DMS153 treated with DMSO at 0.1 percent for 48 hours (cell line): ENCODE measurements around the gene PTPRT.

Source experiments
- DNase-seq: peaks from one replicate; lab custom pipeline; 2025; ENCODE audit not compliant: unreplicated experiment; lab: John Stamatoyannopoulos, UW

PTPRT gene

DNA sequence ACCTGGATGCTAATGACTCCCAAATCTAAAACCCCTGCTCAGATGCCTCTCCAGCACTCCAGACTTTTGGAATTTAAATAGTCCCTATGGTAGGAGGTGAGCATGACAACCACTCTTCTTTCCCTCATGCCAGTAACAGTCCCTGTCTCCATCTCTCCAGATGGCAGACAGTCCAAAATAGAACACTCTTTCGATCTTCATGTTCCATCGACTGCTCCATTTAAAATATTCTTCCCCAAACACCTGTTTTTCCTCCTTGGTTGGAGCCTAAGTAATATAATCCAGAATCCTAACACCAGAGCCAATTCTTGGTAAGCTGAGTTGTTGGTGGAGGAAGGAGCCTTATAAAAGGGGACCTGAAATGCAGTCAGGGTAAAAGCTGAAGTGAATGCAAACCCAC, 848.1 kb downstream of the PTPRT start:
- DNase-seq = no peak

DNA sequence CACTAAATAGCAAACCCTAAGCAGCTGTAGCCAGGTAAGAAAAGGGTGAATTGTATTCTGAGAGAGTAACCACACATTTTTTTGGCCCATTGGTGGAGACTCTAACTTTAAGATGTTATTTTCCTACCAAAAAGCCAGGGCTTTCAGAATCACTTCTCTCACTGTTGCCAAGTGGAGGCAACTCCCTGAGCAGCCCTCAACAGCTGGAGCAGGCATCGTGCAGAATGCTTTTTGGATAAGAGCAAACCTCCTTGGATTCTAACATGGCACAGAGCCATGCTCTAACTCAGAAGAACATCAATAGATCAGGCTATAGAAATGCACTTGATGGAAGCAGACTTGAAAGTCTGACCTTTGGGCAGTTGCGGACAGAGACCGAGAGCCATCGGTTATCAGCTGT, 849.3 kb downstream of the PTPRT start:
- DNase-seq = no peak

DNA sequence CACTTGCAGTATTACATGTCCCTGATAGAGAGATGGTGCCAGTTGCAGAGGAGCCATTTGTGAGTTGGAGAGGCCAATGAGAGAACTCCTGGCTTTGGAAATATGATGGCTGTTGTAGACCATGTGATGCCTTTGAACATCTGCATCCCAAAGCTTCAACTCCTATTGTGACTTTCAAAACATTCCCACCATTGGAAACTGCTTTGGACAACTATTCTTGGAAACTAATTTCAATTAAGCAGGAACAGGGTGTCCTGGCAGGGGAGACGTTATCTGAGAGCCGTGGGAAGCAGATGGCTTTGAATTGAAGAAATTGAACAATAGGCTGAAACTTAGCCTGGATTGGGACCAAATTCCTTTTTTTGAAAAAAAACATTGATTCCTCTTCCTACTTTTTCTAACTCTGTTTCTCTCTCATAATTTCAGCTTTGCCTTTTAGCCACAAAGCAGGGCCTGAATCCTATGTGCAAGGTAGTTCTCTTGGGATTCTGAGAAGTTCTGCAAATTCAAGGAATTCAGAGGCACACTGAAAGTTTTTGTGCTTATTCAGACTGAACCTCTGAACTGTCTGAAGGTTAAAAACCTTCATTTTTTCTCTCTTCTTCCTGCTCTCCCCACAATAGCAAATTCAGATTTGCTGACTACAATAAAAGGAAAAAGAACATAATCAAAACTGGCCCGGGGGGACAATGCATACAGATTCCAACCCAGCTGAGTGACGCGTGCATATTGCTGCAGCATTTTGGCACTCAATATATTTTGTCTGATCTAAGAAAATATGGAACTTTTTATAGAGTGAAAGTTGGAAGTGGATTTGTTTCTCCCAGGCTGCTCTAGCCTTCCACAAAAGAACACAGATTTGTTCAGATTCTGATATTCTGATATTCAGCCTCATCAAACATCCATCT, 851.2 kb downstream of the PTPRT start:
- no peak for DNase-seq

DNA sequence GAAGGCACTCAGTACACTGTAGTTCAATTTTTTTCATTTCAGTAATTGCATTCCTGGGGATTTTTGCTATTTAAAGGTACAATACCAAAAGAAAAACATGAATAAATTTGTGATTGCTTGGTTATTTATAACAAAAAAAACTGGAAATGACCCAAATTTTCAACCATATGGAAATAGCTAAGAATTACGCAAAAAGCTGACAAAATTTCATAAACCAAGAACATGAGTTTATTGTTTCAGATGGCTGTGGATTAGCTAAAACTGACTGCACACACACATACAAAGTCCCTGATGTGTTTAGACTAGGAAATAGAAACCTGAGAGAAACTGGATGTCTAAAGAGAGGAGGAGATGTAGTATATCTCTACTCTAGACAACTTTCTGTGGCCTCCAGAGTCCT, 853.1 kb downstream of the PTPRT start:
- DNase-seq = no peak

- no peak for DNase-seq
Measured at GRCh38 chr20:42319252-42320013, 870.3 kb downstream of the PTPRT start.

GRCh38 chr20:42313704-42314103, 876.0 kb downstream of the PTPRT start:
- DNase-seq = no peak

- no peak for DNase-seq
Measured at GRCh38 chr20:42309050-42309449, 880.7 kb downstream of the PTPRT start.

GRCh38 chr20:42308171-42308570, 881.5 kb downstream of the PTPRT start:
- DNase-seq = no peak

- no peak for DNase-seq
Measured at GRCh38 chr20:42295592-42295991, 894.1 kb downstream of the PTPRT start.

DNA sequence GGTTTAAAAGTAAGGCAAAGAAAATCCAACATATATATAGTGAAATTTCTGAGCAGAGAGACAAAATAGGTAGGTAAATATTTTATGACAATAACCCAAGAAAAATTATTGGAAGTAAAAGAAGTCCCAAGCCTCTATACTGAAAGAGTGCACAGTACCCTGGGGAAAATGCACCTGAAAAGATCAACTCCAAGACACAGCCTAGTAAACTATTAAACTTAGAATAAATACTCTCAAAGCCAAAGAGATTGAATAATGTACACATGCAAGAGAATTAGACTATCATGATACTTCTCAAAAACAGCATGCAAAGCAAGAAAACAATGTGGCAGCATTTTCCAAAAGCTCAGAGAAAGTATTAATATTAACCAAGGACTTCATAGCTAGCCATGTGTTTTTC, 894.7 kb downstream of the PTPRT start:
- no peak for DNase-seq

DNA sequence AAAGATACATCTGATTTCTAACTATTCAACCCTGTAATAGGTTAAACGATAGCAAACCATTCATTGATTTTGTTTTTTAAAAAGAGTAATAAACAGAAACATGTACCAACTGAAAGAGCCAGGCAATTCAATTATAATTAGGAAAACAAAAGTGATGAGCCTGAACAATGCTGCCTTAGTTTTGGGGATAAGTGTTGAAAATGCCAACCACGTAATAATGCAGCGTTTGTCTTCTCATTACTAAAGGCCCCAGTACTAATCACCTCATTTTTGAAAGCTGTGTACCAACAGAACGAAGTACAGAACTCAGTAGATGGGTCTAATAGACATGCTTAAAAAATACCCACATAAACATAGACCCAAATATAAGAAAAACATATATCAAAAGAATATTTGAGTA, 907.9 kb downstream of the PTPRT start:
- no peak for DNase-seq

DNA sequence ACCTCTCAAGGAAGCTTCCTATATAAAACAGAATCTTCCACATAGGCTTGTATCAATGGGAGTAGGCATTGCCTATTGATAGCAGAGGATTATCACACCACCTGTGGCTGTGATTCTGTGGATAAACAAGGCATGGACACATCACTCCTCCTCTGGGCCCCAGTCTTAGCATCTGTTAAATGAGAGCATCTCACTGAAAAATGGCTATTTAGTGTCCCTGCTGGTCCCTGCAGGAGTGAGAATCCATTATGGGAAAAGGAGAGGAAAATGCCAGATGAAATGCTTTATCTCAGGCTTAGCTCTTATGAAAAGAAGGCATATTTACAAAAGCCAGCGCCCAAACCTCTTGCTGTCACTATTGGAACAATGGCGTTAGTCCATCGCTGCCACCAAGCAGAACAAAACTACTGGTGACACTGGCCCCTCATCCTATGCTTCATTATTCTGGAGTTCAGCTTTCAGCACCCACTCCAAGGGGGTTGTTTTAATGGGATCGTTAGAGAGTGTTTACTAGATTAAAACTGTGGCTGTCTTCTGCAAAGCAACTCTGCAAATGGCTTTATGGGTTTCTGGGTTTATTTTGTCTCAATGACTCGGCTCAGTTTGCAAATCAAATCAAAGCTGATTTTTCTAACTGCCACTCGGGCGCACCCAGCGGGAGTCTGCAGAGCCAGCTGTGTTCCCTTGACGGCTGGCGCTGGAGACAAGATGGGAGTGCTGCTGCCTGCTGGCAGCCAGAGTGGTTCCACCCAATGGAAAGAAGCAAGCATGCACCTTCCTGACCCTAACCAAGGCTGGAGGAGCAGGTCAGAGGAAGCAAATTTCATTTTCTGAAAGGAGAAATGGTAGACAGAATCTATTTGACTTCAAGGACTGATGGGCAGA, 912.7 kb downstream of the PTPRT start:
- peak; percentile 63 for DNase-seq

DNA sequence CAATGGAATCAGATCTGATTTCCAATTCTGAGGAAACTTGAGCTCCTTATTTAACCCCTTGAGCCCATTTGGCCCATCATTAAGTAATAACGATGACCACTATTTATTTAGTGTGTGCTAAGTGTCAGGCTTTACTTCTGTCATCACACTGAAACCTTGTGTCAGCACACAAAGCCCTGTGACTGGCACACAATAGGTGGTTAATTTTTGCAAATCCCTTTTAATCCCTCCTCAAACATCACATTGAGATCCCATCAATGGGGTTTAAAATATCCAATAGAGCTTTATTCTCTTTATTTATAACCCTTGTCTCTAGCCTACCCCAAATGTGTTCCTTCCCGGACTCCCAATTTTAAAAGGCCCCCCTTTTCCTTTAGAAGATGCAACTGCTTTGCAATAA, 914.7 kb downstream of the PTPRT start:
- DNase-seq = no peak

- DNase-seq = no peak
Measured at GRCh38 chr20:42272516-42272915, 917.2 kb downstream of the PTPRT start.

DNA sequence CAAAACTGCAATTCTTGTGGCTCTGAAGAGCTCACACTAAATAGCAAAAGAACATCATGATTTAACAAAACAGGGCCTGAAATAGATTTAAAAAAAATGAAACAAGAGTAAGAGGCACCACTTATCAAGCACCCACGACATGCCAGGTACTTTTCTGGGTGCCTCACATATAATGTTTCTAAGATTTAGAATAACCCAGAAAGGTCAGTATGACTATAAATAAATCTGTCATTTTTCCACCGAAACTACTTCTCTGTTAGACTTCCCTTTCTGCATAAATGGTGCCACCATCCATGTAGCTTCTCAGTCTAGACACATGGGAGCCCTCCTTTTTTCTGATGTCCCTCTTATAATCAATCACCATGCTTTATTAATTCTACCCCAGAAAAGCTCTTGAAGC, 919.2 kb downstream of the PTPRT start:
- no peak for DNase-seq

DNA sequence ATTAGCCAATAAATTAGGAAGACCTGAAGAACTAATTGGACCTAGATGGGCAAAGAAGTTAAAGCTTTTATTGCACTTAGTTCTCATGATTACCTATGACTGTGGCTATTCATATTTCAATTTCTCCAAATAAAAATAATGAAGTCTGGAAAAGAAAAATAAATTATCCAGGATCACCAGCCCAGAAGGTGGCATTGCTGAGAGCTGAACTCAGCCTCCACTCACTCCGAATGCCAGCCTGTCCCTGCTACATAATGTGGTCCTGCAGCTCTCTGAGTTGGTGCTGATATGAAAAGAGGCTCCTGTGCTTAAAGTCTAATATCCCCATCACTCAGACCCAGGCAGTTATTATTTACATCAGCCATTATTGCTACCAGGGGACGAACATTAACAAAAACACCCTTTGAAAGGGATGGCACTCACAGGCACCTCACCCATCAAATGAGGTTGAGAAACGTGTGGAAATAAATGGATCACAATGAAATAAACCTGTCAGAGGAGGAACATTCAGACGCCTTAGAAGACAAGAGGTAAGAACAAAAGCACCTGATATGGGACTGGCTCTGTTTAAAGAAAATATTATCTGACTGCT, 921.8 kb downstream of the PTPRT start:
- DNase-seq = no peak

DNA sequence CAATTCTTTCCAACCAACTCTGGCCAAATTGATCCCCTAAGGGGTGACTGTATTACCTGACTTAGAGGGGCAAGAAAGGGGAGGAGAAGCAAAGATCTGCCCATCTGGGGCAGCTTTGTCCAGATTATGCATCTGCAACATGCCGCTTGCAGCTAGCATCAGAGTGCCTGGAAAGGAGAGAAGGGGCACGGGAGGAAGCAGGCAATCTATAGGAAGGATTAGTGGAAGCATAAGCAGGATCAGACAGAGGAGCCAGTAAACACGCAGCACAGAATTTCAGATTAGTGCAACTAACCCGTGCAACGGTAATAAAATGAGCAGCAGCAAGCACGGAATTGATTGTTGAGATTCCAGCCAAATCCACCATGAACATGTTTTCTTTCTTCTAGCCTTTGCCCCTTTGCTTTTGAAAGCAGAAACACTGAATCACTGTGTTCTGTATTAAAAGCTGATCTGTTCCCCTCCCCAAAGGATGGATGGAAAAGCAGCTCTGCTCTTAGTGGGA, 927.9 kb downstream of the PTPRT start:
- no peak for DNase-seq

DNA sequence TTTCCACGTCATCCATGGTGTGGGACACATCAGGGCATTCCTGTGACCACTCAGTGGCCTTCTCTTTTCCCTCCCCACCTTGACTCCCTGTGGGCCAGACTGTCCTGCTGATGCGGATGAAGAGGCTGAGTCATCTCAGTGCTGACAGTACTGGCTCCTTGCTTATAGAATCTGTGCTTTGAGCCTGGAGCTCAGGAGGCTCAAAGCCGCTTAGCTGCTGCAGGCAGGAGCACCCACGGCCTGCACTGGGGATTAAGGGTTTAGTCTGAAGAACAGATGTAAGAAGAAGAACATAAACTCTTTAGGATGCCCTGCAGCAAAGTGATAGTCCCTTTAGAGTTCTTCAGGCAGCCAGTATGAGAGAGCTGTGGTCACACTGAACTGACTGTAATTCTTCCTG, 929.5 kb downstream of the PTPRT start:
- DNase-seq = no peak

DNA sequence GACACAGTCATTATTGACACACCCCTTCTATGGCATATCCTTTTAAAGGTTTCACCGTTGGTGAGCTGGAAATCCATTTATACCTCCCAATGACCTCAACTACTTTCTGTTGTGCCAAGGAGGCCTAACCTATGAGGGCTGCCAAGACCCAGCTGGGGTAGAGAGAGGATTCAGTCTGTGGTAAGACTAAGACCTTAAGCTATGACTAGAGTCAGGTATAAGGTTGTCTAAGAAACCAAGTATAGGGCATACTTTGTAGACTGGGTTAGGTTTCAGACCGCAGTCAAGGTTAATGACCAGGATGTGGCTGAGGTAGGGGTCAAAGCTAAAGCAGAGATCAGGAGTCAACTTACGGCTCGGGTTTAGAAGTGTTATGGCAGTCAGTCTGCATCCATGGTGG, 930.3 kb downstream of the PTPRT start:
- DNase-seq = no peak

GRCh38 chr20:42258564-42259302, 931.0 kb downstream of the PTPRT start:
- DNase-seq = no peak
